Bronchial epithelial cell (primary cell): ENCODE measurements around the gene GREM2. TPM values are rescaled to one million over a fixed set of nuclear protein-coding genes. Genes with fewer than 3 reads are reported as not detected.

ENCODE experiments used
- DNase-seq: peaks from one replicate; pipeline ENCODE4 v3.0.0-alpha.2; 2010; ENCODE audit warnings: low read depth
- FAIRE-seq: peaks from 2 replicates; lab custom pipeline; 2011; peaks lifted over from hg19 to GRCh38; lab: Jason Lieb, UNC
- H3K27me3 ChIP-seq: 2 replicates; pipeline ENCODE4 v1.5.1; 2011; ENCODE audit warnings: low read length; ENCODE audit not compliant: control insufficient read depth, insufficient read depth
- H3K36me3 ChIP-seq: 2 replicates; pipeline ENCODE4 v1.5.1; 2011; ENCODE audit warnings: low read length; ENCODE audit not compliant: control insufficient read depth, insufficient read depth
- H3K4me3 ChIP-seq: 2 replicates; pipeline ENCODE4 v1.5.1; 2011; ENCODE audit warnings: mild to moderate bottlenecking, low read depth, low read length, control low read depth
- total RNA-seq: library from RNA; depleted of rRNA; stranded (reverse); fragments of >200 nt; gene quantifications from 2 replicates; pipeline ENCODE4 v1.2.1, GENCODE V29; 2014
- TF ChIP-seq, protein P1 (sequence below): IDR thresholded peaks from 2 replicates; pipeline ENCODE4 v1.5.1; 2011; ENCODE audit warnings: mild to moderate bottlenecking, moderate library complexity, low read length, control low read depth, inconsistent platforms; ENCODE audit not compliant: insufficient read depth, severe bottlenecking

The GREM2 gene
- total RNA-seq, 1 donor from 2014 or later: not detected

DNA sequence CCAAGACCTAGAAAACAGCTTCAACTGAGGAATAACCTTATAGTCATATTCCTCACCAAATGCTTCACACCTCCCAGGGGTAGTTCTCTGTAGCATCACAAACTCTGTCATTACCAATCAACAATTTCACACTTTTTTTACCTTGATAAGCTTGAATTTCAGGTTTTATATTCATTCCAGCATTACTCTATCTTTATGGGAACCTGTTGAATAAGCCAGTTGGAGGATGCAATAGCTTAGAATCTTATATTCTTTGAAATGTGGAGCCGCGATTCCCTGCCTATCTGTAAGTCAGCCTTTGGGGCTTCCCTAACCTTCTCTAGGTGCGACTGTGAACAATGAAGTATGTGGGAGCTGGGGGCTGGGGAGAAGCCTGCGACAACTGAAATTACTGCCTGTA lies 145.4 kb downstream of the GREM2 start:
- Histone ChIP-seq H3K27me3 (no peaks in the 10 kb centered on the region), H3K36me3 (no peaks in the 10 kb centered on the region), H3K4me3 (no peak overlapping the region)
- DNase-seq: no peak
- FAIRE-seq: no peak
- TF ChIP-seq, protein P1, sequence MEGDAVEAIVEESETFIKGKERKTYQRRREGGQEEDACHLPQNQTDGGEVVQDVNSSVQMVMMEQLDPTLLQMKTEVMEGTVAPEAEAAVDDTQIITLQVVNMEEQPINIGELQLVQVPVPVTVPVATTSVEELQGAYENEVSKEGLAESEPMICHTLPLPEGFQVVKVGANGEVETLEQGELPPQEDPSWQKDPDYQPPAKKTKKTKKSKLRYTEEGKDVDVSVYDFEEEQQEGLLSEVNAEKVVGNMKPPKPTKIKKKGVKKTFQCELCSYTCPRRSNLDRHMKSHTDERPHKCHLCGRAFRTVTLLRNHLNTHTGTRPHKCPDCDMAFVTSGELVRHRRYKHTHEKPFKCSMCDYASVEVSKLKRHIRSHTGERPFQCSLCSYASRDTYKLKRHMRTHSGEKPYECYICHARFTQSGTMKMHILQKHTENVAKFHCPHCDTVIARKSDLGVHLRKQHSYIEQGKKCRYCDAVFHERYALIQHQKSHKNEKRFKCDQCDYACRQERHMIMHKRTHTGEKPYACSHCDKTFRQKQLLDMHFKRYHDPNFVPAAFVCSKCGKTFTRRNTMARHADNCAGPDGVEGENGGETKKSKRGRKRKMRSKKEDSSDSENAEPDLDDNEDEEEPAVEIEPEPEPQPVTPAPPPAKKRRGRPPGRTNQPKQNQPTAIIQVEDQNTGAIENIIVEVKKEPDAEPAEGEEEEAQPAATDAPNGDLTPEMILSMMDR: no peak

DNA sequence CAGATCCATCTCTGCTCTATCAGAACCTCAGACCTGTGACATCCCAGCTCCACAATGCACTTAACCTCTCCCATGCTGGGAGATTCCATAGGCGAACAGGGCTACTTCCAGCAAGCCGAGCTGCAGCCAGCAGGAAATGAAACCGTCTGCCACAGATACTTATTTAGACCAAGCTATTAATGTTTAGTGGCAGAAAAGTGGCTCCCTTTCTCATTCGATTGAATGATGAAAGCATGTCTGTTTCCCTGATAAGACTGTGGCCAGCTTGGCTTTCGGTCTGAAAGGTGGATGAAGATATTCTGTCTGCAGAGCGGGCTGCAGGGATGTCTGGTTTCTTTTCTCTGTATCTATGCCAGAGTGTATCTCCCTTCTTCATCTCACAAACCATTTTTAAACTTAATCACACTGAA lies 146.4 kb downstream of the GREM2 start:
- FAIRE-seq: no peak
- no peak for DNase-seq
- Histone ChIP-seq H3K27me3 (no peaks in the 10 kb centered on the region), H3K36me3 (no peaks in the 10 kb centered on the region), H3K4me3 (no peak overlapping the region)
- TF ChIP-seq, protein P1: no peak

DNA sequence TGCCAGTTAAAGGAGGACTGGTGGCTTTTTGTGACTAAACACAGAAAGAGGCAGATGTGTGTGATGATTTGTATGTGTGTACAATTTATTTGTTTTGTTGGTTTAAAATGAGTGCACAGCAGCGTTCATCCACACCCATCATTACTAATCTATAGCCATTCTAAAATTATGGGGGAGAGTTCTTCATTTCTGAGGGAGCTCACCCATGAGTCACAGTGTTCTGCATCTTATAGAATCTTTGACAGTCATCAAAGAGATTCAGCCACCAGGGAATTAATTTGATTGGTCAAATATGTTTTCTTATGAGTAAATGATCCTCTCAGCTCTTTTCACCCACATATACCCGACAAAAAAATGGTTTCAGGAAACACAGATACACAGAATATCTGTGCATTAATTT lies 147.9 kb downstream of the GREM2 start:
- Histone ChIP-seq H3K27me3 (no peaks in the 10 kb centered on the region), H3K36me3 (no peaks in the 10 kb centered on the region), H3K4me3 (no peak overlapping the region)
- FAIRE-seq: no peak
- peak; percentile 10 for DNase-seq
- TF ChIP-seq, protein P1: no peak

DNA sequence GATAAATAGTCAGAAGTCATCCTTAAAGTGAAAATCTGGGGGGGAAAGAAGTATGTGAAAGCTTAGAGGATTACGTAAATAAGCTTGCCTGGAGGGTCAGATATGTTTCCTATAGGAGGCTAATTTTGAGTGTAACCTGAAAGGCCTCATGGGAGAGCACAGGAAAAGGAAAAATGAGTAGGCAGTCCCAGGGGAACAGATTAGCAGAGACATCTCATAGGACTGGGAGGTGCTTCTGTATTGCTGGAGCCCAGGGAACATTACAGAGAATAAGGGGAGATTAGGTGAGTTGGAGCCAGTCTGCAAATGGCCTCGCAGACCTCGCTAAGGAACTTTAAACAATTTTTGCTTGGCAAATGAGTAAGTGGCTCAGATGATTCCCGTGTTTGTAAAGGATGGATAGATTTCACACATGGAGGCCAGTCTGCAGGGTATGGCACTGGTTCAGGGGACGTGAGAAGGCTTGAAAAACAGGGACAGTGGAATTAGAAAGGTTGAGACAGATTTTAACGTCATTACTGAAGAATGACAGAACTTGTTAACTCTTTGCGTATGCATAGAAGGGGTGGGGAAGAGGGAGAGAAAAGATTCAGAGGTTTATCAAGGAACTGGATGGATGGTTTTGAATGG lies 149.1 kb downstream of the GREM2 start:
- peak; percentile 18 for FAIRE-seq

GRCh38 chr1:240462277-240462676 lies 149.7 kb downstream of the GREM2 start:
- no peaks in the 10 kb centered on the region for H3K36me3 ChIP-seq
- H3K4me3 ChIP-seq: no peak overlapping the region
- TF ChIP-seq, protein P1: no peak
- no peaks in the 10 kb centered on the region for H3K27me3 ChIP-seq
- DNase-seq (no peak), FAIRE-seq (no peak)

More for the DNA sequence above, 149.1 kb downstream of the GREM2 start:
- no peak overlapping the region for H3K4me3 ChIP-seq
- H3K36me3 ChIP-seq: no peaks in the 10 kb centered on the region
- TF ChIP-seq, protein P1: no peak
- DNase-seq: peak; percentile 11
- H3K27me3 ChIP-seq: no peaks in the 10 kb centered on the region

- no peaks in the 10 kb centered on the region for H3K36me3 ChIP-seq
- TF ChIP-seq, protein P1: no peak
- no peaks in the 10 kb centered on the region for H3K27me3 ChIP-seq
- H3K4me3 ChIP-seq: no peak overlapping the region
- no peak for DNase-seq
- FAIRE-seq: peak; percentile 23
Observed at GRCh38 chr1:240457203-240457602, 154.8 kb downstream of the GREM2 start.
